ENCODE data around the gene SLC9A3. TPM values are rescaled to one million over a fixed set of nuclear protein-coding genes. Genes with fewer than 3 reads are reported as not detected.

Gene SLC9A3
- total and polyA plus RNA-seq, 8 donors: 2.7 to 142 (median 14.9) TPM

- intact Hi-C loops (cut with DNase I; ENCODE audit: low total_unique reads): no loop called here
- no peak for TF ChIP-seq EP300 (IDR thresholded peaks at IDR 0.05)
- TF ChIP-seq CTCF (IDR thresholded peaks at IDR 0.05): no peak
- TF ChIP-seq POLR2A (IDR thresholded peaks at IDR 0.05): no peak
- TF ChIP-seq POLR2AphosphoS5 (IDR thresholded peaks at IDR 0.05): no peak
Measured at GRCh38 chr5:446066-446882, 78.0 kb downstream of the SLC9A3 start.

DNA sequence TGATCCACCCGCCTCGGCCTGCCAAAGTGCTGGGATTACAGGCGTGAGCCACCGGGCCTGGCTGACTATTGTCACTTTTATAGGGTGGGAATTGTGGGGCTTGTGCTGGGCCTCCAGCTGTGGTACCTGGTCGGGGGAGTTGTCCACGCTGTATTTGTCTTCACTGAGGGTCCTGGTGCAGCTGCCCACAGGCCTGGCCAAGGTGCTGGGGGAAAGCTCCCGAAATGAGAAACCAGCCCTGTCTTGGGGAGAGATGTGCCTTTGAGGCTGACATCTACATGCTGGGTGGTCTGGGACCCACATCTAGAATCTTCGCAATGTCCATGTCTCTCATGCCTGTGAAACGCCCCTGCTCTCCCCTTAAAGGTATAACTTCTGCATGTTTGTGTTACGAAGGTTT lies 78.7 kb downstream of the SLC9A3 start:
- Histone ChIP-seq H3K36me3 (peaks cover 37 to 53% (median 48%) of the 10 kb centered on the region in 4 donors), H3K9me3 (no peaks in the 10 kb centered on the region), H3K4me1 (peaks cover 18 to 61% (median 37%) of the 10 kb centered on the region in 4 donors), H3K27me3 (no peaks in the 10 kb centered on the region), H3K4me3 (no peak overlapping the region), H3K27ac (no peak overlapping the region)
- WGBS, 5 donors: 79 to 90% (median 84%) methylated on average over 10 of the region's 10 CpGs
- DNase-seq: no peak
- intact Hi-C loops (cut with DNase I; ENCODE audit: low total_unique reads): no loop called here
- TF ChIP-seq CTCF (IDR thresholded peaks at IDR 0.05) (no peak), POLR2AphosphoS5 (IDR thresholded peaks at IDR 0.05) (no peak), POLR2A (IDR thresholded peaks at IDR 0.05) (no peak), EP300 (IDR thresholded peaks at IDR 0.05) (no peak)

More at GRCh38 chr5:446066-446882, 78.0 kb downstream of the SLC9A3 start:
- H3K4me1 ChIP-seq: peaks cover 18 to 61% (median 37%) of the 10 kb centered on the region in 4 donors
- DNase-seq: no peak
- H3K27me3 ChIP-seq: no peaks in the 10 kb centered on the region
- WGBS, 5 donors: 84 to 93% (median 87%) methylated on average over 19 of the region's 19 CpGs
- H3K36me3 ChIP-seq: peaks cover 40 to 59% (median 55%) of the 10 kb centered on the region in 4 donors
- no peak overlapping the region for H3K4me3 ChIP-seq
- no peak overlapping the region for H3K27ac ChIP-seq
- peaks cover 0 to 2% (median 0%) of the 10 kb centered on the region in 4 donors for H3K9me3 ChIP-seq

GRCh38 chr5:444226-444625 lies 80.0 kb downstream of the SLC9A3 start:
- DNase-seq: no peak
- TF ChIP-seq CTCF (IDR thresholded peaks at IDR 0.05) (no peak), POLR2AphosphoS5 (IDR thresholded peaks at IDR 0.05) (no peak), POLR2A (IDR thresholded peaks at IDR 0.05) (no peak), EP300 (IDR thresholded peaks at IDR 0.05) (no peak)
- Histone ChIP-seq H3K4me3 (peak overlapping the region; percentile 75 to 100 (median 96)), H3K4me1 (peaks cover 18 to 61% (median 37%) of the 10 kb centered on the region in 4 donors), H3K9me3 (no peaks in the 10 kb centered on the region), H3K36me3 (peaks cover 28 to 39% (median 35%) of the 10 kb centered on the region in 4 donors), H3K27me3 (no peaks in the 10 kb centered on the region), H3K27ac (peak overlapping the region in 3 of 5 donors; percentile 71 to 90 (median 82))
- WGBS, 5 donors: 78 to 88% (median 83%) methylated on average over 8 of the region's 8 CpGs
- intact Hi-C loops (cut with DNase I; ENCODE audit: low total_unique reads): no loop called here

- Histone ChIP-seq H3K9me3 (no peaks in the 10 kb centered on the region), H3K27me3 (peaks cover 0 to under 1% (median 0%) of the 10 kb centered on the region in 3 donors), H3K27ac (peak overlapping the region; percentile 69 to 96 (median 82)), H3K4me3 (peak overlapping the region; percentile 75 to 100 (median 96)), H3K36me3 (peaks cover 23 to 32% (median 27%) of the 10 kb centered on the region in 4 donors), H3K4me1 (peaks cover 18 to 56% (median 37%) of the 10 kb centered on the region in 4 donors)
- TF ChIP-seq CTCF (IDR thresholded peaks at IDR 0.05) (no peak), EP300 (IDR thresholded peaks at IDR 0.05) (no peak), POLR2AphosphoS5 (IDR thresholded peaks at IDR 0.05) (no peak), POLR2A (IDR thresholded peaks at IDR 0.05) (no peak)
- intact Hi-C loops (cut with DNase I; ENCODE audit: low total_unique reads): no loop called here
- no peak for DNase-seq
- WGBS, 5 donors: 12 to 25% (median 14%) methylated on average over 31 to 50 of the region's 62 CpGs
Measured at GRCh38 chr5:443239-444151, 80.8 kb downstream of the SLC9A3 start.
